HCT116 (cell line): Measurements from ENCODE around the gene CCDC174. TPM values are rescaled to one million over a fixed set of nuclear protein-coding genes. Genes with fewer than 3 reads are reported as not detected.

Experiments
- ATAC-seq: fragments of 200-7000 bp; cut with Tn5 transposase; 2 replicates; pipeline ENCODE4 v1.9.1; 2020; ENCODE audit warnings: mild to moderate bottlenecking, moderate library complexity
- BruUV-seq: library from RNA; stranded (reverse); fragments of 400-500 nt; replicated peaks from 2 replicates; lab custom pipeline; 2021; lab: Mats Ljungman, UMichigan
- CTCF ChIA-PET: fragments of 300-600 bp; sonication (Branson Sonifier 250); formaldehyde crosslinking; loops from one replicate; lab custom pipeline; 2021; ENCODE audit warnings: antibody characterized with exemption; lab: Charles Lee
- POLR2A ChIA-PET: fragments of 300-600, 350-600 bp; sonication (Branson Sonifier 250); formaldehyde crosslinking; loops from one replicate; lab custom pipeline; 2021; ENCODE audit warnings: antibody characterized with exemption; lab: Charles Lee
- RAD21 ChIA-PET, 2 experiments: fragments of 300-600 bp; sonication (Branson Sonifier 250); formaldehyde crosslinking; loops; one replicate each; lab custom pipeline; 2023; ENCODE audit warnings: low total read pairs in 2 of 2; ENCODE audit not compliant: uncharacterized antibody in 2 of 2, unreplicated experiment in 2 of 2, low non-redundant PET in 1 of 2; lab: Charles Lee
- DNase-seq: peaks from one replicate; pipeline ENCODE4 v3.0.0-alpha.2; 2010; ENCODE audit warnings: low read depth, low spot score
- H2AFZ ChIP-seq: fragments of 200-600 bp; shearing (Covaris generic), sonication (generic); 2 replicates; pipeline ENCODE4 v1.6.1; 2017; ENCODE audit warnings: low read depth, mixed run types, mixed read lengths, antibody characterized with exemption, low read length; ENCODE audit not compliant: poor library complexity, severe bottlenecking
- H3K27ac ChIP-seq: 2 replicates; pipeline ENCODE4 v1.5.1; 2012; ENCODE audit warnings: low read depth, low read length
- H3K27me3 ChIP-seq: fragments of 200-600 bp; sonication (generic); 2 replicates; pipeline ENCODE4 v1.6.1; 2016; ENCODE audit warnings: mixed run types, low read length, mixed read lengths; ENCODE audit not compliant: insufficient read depth
- H3K36me3 ChIP-seq, 2 experiments: fragments of 200-500 bp in 1 of 2; fragments of 200-600 bp in 1 of 2; sonication (Bioruptor generic) in 1 of 2; sonication (generic) in 1 of 2; 2 replicates each; pipeline versions ENCODE4 v1.5.1 to v1.6.1; 2014 to 2016; ENCODE audit warnings: low read length in 2 of 2, inconsistent platforms in 1 of 2, mixed read lengths in 1 of 2, mixed run types in 1 of 2; ENCODE audit not compliant: insufficient read depth in 2 of 2, control insufficient read depth in 1 of 2
- H3K4me1 ChIP-seq, 2 experiments: fragments of 200-600 bp in 1 of 2; sonication (generic) in 1 of 2; 2 replicates each; pipeline versions ENCODE4 v1.5.1 to v1.6.1; 2012 to 2017; ENCODE audit warnings: low read length in 2 of 2, inconsistent platforms in 1 of 2, mild to moderate bottlenecking in 1 of 2, mixed read lengths in 1 of 2, mixed run types in 1 of 2, moderate library complexity in 1 of 2; ENCODE audit not compliant: insufficient read depth in 2 of 2, control insufficient read depth in 1 of 2
- H3K4me2 ChIP-seq: fragments of 200-600 bp; sonication (generic); 2 replicates; pipeline ENCODE4 v1.6.1; 2017; ENCODE audit warnings: mixed run types, low read length, mixed read lengths
- H3K4me3 ChIP-seq, 2 experiments: fragments of 200-600 bp in 1 of 2; sonication (generic) in 1 of 2; replicated peaks in 1 of 2; 2 replicates each; pipeline ENCODE4 v1.5.1; 2011 to 2016; ENCODE audit warnings: low read length in 2 of 2, control low read depth in 1 of 2, low read depth in 1 of 2, mild to moderate bottlenecking in 1 of 2, mixed read lengths in 1 of 2, mixed run types in 1 of 2
- H3K79me2 ChIP-seq: fragments of 200-600 bp; sonication (generic); 2 replicates; pipeline ENCODE4 v1.6.1; 2017; ENCODE audit warnings: mild to moderate bottlenecking, mixed run types, low read length, moderate library complexity, mixed read lengths; ENCODE audit not compliant: insufficient read depth
- H3K9ac ChIP-seq: fragments of 200-600 bp; sonication (generic); 2 replicates; pipeline ENCODE4 v1.6.1; 2016; ENCODE audit warnings: low read length, mixed read lengths
- H3K9me2 ChIP-seq: fragments of 200-600 bp; sonication (generic), shearing (Covaris generic); 2 replicates; pipeline ENCODE4 v1.6.1; 2017; ENCODE audit warnings: mixed run types, mild to moderate bottlenecking, moderate library complexity; ENCODE audit not compliant: insufficient read depth
- H3K9me3 ChIP-seq, 2 experiments: fragments of 200-500 bp in 1 of 2; fragments of 200-600 bp in 1 of 2; sonication (Bioruptor generic) in 1 of 2; sonication (generic) in 1 of 2; 2 replicates each; pipeline ENCODE4 v1.6.1; 2014 to 2017; ENCODE audit warnings: low read length in 2 of 2, mixed read lengths in 2 of 2, inconsistent platforms in 1 of 2, low read depth in 1 of 2, mild to moderate bottlenecking in 1 of 2, mixed run types in 1 of 2, moderate library complexity in 1 of 2; ENCODE audit not compliant: control insufficient read depth in 1 of 2, insufficient read depth in 1 of 2
- H4K20me1 ChIP-seq: fragments of 200-600 bp; sonication (generic), shearing (Covaris generic); 2 replicates; pipeline ENCODE4 v1.6.1; 2017; ENCODE audit warnings: mixed run types, mild to moderate bottlenecking, moderate library complexity; ENCODE audit not compliant: insufficient read depth
- CBX3 ChIP-seq: IDR thresholded peaks from 2 replicates; pipeline ENCODE4 v1.6.1; 2012; ENCODE audit warnings: low read depth
- ELF1 ChIP-seq: IDR thresholded peaks from 2 replicates; pipeline ENCODE4 v1.6.1; 2012; ENCODE audit warnings: low read depth, borderline replicate concordance
- POLR2AphosphoS5 ChIP-seq: IDR thresholded peaks from 2 replicates; pipeline ENCODE4 v1.6.1; 2011; ENCODE audit warnings: mild to moderate bottlenecking, low read depth, low read length, moderate library complexity
- RAD21 ChIP-seq: IDR thresholded peaks from 2 replicates; pipeline ENCODE4 v1.6.1; 2012; ENCODE audit warnings: low read depth, mild to moderate bottlenecking
- TCF7L2 ChIP-seq: IDR thresholded peaks from 2 replicates; pipeline ENCODE4 v1.7.0; 2011; ENCODE audit warnings: borderline replicate concordance, inconsistent platforms; ENCODE audit not compliant: insufficient read depth, insufficient read length; ENCODE audit errors: extremely low read depth
- intact Hi-C: fragments of 100-400 bp; cut with micrococcal nuclease; formaldehyde crosslinking; loops from 2 replicates; pipeline ENCODE4 v1.10.0; 2022
- total RNA-seq: library from RNA; stranded (reverse); gene quantifications from one replicate; pipeline ENCODE4 v1.2.1, GENCODE V29; 2021; ENCODE audit not compliant: unreplicated experiment
- TF ChIP-seq, protein P1 (sequence below): IDR thresholded peaks from 2 replicates; pipeline ENCODE4 v1.6.1; 2012

CCDC174 gene
- total RNA-seq, 1 experiment from 2014 or later = 15.6 TPM

DNA sequence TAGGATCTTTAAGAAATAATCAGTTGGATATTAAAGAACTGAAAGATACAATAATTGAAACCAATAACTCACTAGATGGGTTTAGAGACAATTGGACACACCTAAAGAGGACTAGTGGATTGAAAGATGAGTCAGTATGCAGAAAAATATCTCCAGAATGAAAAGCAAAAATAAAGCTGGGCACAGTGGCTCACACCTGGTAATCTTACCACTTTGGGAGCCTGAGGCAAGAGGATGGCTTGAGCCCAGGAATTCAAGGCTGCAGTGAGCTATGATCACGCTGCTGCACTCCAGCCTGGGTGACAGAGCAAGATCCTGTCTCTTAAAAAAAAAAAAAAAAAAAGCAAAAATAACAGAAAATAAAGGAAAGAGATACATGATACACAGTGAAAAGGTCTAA, 37.4 kb upstream of the CCDC174 start:
- Histone ChIP-seq H3K27me3 (peaks cover 10% of the 10 kb centered on the region; the same call in 1 of the 2 replicates), H3K4me2 (no peak overlapping the region), H2AFZ (no peak overlapping the region), H4K20me1 (no peaks in the 10 kb centered on the region), H3K79me2 (no peaks in the 10 kb centered on the region), H3K4me3 (no peak overlapping the region), H3K9ac (no peak overlapping the region), H3K4me1 (peaks cover 0 to 15% of the 10 kb centered on the region in 2 experiments; a peak in 2 of 4 replicates), H3K9me3 (no peaks in the 10 kb centered on the region), H3K27ac (no peak overlapping the region), H3K9me2 (no peaks in the 10 kb centered on the region), H3K36me3 (no peaks in the 10 kb centered on the region)
- RAD21 ChIA-PET = no interaction called here
- POLR2A ChIA-PET = no interaction called here
- no peak for DNase-seq
- CTCF ChIA-PET = no interaction called here
- intact Hi-C loops = no loop called here
- no TSS peak for BruUV-seq
- TF ChIP-seq RAD21 (no peak), TCF7L2 (no peak), ELF1 (no peak), POLR2AphosphoS5 (no peak), CBX3 (no peak)
- TF ChIP-seq, protein P1, sequence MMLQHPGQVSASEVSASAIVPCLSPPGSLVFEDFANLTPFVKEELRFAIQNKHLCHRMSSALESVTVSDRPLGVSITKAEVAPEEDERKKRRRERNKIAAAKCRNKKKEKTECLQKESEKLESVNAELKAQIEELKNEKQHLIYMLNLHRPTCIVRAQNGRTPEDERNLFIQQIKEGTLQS = no peak
- ATAC-seq = no peak

DNA sequence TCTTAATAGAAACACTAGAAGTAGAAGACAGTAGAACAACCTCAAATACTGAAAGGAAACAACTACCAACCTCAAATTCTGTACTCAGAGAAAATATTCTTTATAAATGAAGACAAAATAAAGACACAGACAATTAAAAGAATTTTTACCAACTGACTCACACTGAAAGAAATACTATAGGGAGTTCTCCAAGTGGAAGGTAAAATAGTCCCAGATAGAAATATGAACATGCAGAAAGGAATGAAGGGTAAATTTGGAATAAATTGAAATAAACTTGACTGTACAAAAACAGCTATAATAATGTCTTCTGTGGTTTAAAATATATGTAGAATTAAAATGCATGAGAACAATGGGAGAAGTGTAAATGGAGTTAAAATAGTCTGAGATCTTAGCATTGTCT, 36.7 kb upstream of the CCDC174 start:
- intact Hi-C loops = no loop called here
- Histone ChIP-seq H3K9me2 (no peaks in the 10 kb centered on the region), H3K36me3 (no peaks in the 10 kb centered on the region), H3K4me2 (no peak overlapping the region), H3K9ac (no peak overlapping the region), H3K27me3 (peaks cover 9% of the 10 kb centered on the region; the same call in 1 of the 2 replicates), H4K20me1 (no peaks in the 10 kb centered on the region), H3K27ac (no peak overlapping the region), H3K79me2 (no peaks in the 10 kb centered on the region), H3K4me1 (peaks cover 0 to 15% of the 10 kb centered on the region in 2 experiments; a peak in 2 of 4 replicates), H3K4me3 (no peak overlapping the region), H2AFZ (no peak overlapping the region), H3K9me3 (no peaks in the 10 kb centered on the region)
- no peak for TF ChIP-seq RAD21
- ATAC-seq (no peak), DNase-seq (no peak)
- CTCF ChIA-PET = no interaction called here
- POLR2A ChIA-PET = no interaction called here
- BruUV-seq = no TSS peak
- RAD21 ChIA-PET = no interaction called here
